DMS153 (cell line): Measurements from ENCODE around the gene VRTN.
"Not testable (repeated sequence)": the region's sequence is repeated elsewhere in the genome, so short reads cannot be mapped to it uniquely, and the experiment has no call there.

ENCODE experiments used
- DNase-seq: peaks from one replicate; lab custom pipeline; 2025; lab: John Stamatoyannopoulos, UW

The VRTN gene

GRCh38 chr14:74348241-74348734 lies at the start of gene VRTN:
TSS of gene VRTN (plus strand) at chr14:74348471. CDS start at chr14:74356784, 8,313 bp downstream.
- DNase-seq = no peak

- DNase-seq = no peak
These were observed 49.2 kb upstream of the VRTN start for GRCh38 chr14:74299061-74299545.

GRCh38 chr14:74301594-74302151 lies 46.6 kb upstream of the VRTN start:
- DNase-seq = no peak

- DNase-seq = no peak
These were observed 46.1 kb upstream of the VRTN start for GRCh38 chr14:74302152-74302628.

GRCh38 chr14:74302634-74303569 lies 45.4 kb upstream of the VRTN start, which contains the start of gene ABCD4:
TSS of gene ABCD4 (minus strand) at chr14:74302934. CDS start at chr14:74302912, 22 bp downstream.
- peak; percentile 91 for DNase-seq

- no peak for DNase-seq
These were observed 39.6 kb upstream of the VRTN start for GRCh38 chr14:74308695-74309094.

- no peak for DNase-seq
These were observed 38.9 kb upstream of the VRTN start for GRCh38 chr14:74309125-74310022.

GRCh38 chr14:74312161-74312560 lies 36.1 kb upstream of the VRTN start:
- no peak for DNase-seq

- DNase-seq = no peak
These were observed 34.7 kb upstream of the VRTN start for GRCh38 chr14:74313601-74314000.

- DNase-seq = no peak
These were observed 33.7 kb upstream of the VRTN start for GRCh38 chr14:74314576-74314975.

- DNase-seq = no peak
These were observed 23.3 kb upstream of the VRTN start for GRCh38 chr14:74324931-74325361.

GRCh38 chr14:74325446-74325845 lies 22.8 kb upstream of the VRTN start:
- DNase-seq = no peak

- no peak for DNase-seq
These were observed 21.7 kb upstream of the VRTN start for GRCh38 chr14:74326369-74327152.

GRCh38 chr14:74329950-74330552 lies 18.2 kb upstream of the VRTN start:
- not testable (repeated sequence) for DNase-seq

GRCh38 chr14:74333909-74334308 lies 14.4 kb upstream of the VRTN start:
- DNase-seq = no peak

GRCh38 chr14:74346341-74346740 lies 1.9 kb upstream of the VRTN start:
- no peak for DNase-seq

GRCh38 chr14:74347097-74347794 lies 1.0 kb upstream of the VRTN start:
- no peak for DNase-seq

- no peak for DNase-seq
These were observed 523 bp upstream of the VRTN start for GRCh38 chr14:74347795-74348100.

- DNase-seq = no peak
These were observed 628 bp downstream of the VRTN start for GRCh38 chr14:74348735-74349463.
